HCT116 (cell line): ENCODE results near the gene KCNA3.

ENCODE experiments used
- ATF3 ChIP-seq: IDR thresholded peaks from 2 replicates; pipeline ENCODE4 v1.6.1; 2012
- CTCF ChIP-seq, 3 experiments: fragments of 200-600 bp in 1 of 3; sonication (generic) in 1 of 3; IDR thresholded peaks in 2 of 3; conservative IDR thresholded peaks in 1 of 3; 2 replicates each; pipeline ENCODE4 v1.5.1; 2012 to 2017; ENCODE audit warnings: low read depth in 2 of 3, low read length in 2 of 3, antibody characterized with exemption in 1 of 3, borderline replicate concordance in 1 of 3, control low read depth in 1 of 3, mild to moderate bottlenecking in 1 of 3, mixed read lengths in 1 of 3, mixed run types in 1 of 3, moderate library complexity in 1 of 3; ENCODE audit not compliant: insufficient read depth in 1 of 3
- ELF1 ChIP-seq: IDR thresholded peaks from 2 replicates; pipeline ENCODE4 v1.6.1; 2012; ENCODE audit warnings: low read depth, borderline replicate concordance
- EZH2 ChIP-seq: fragments of 200-600 bp; sonication (generic); IDR thresholded peaks from 2 replicates; pipeline ENCODE4 v1.6.1; 2017; ENCODE audit warnings: antibody characterized with exemption, mixed run types
- MAX ChIP-seq: IDR thresholded peaks from 2 replicates; pipeline ENCODE4 v1.6.1; 2012
- REST ChIP-seq: IDR thresholded peaks from 2 replicates; pipeline ENCODE4 v1.6.1; 2012; ENCODE audit warnings: low read depth
- SP1 ChIP-seq: IDR thresholded peaks from 2 replicates; pipeline ENCODE4 v1.6.1; 2012; ENCODE audit warnings: low read depth
- YY1 ChIP-seq: IDR thresholded peaks from 2 replicates; pipeline ENCODE4 v1.6.1; 2011; ENCODE audit warnings: low read length, low read depth, moderate library complexity, mild to moderate bottlenecking; ENCODE audit not compliant: insufficient replicate concordance; ENCODE audit errors: extremely low read depth
- ZBTB33 ChIP-seq: IDR thresholded peaks from 2 replicates; pipeline ENCODE4 v1.6.1; 2011; ENCODE audit warnings: mild to moderate bottlenecking, low read length, moderate library complexity; ENCODE audit not compliant: insufficient replicate concordance; ENCODE audit errors: extremely low read depth
- ZNF274 ChIP-seq: fragments of 200-500 bp; sonication (Bioruptor generic); IDR thresholded peaks from 2 replicates; pipeline ENCODE4 v1.6.1; 2014; ENCODE audit warnings: mild to moderate bottlenecking, low read depth, low read length, inconsistent platforms

GRCh38 chr1:110697606-110698005 is 22.9 kb upstream of the KCNA3 start:
- TF ChIP-seq CTCF (IDR thresholded peaks at IDR 0.05 in 2 of 3, conservative IDR thresholded peaks at IDR 0.05 in 1 of 3; ENCODE audit: borderline replicate concordance in 1 of 3, insufficient read depth in 1 of 3, low read depth in 2 of 3, low read length in 2 of 3) (no peak), REST (no peak), EZH2 (no peak), ATF3 (no peak), YY1 (no peak), ZNF274 (no peak), MAX (no peak), SP1 (no peak), ELF1 (no peak), ZBTB33 (no peak)
